Sigmoid colon (tissue), 7 donors: ENCODE measurements around the gene MAD1L1. TPM values are rescaled to one million over a fixed set of nuclear protein-coding genes. Genes with fewer than 3 reads are reported as not detected.

Experiments
- DNase-seq: peaks from one replicate; pipeline ENCODE4 v3.0.0-alpha.2; 2019
- H3K27ac ChIP-seq, 4 donors: fragments of 200-600 bp; sonication (generic); one replicate each; pipeline ENCODE4 v1.5.1; 2016 to 2019; ENCODE audit warnings: mild to moderate bottlenecking in 1 of 4
- H3K27me3 ChIP-seq, 3 donors: fragments of 200-600 bp; sonication (generic); one replicate each; pipeline ENCODE4 v1.5.1; 2019; ENCODE audit warnings: mild to moderate bottlenecking in 1 of 3
- H3K36me3 ChIP-seq, 4 donors: fragments of 200-600 bp; sonication (generic); one replicate each; pipeline ENCODE4 v1.5.1; 2016 to 2019
- H3K4me1 ChIP-seq, 4 donors: fragments of 200-600 bp; sonication (generic); one replicate each; pipeline ENCODE4 v1.5.1; 2017 to 2019
- H3K4me3 ChIP-seq, 4 donors: fragments of 200-600 bp; sonication (generic); one replicate each; pipeline ENCODE4 v1.5.1; 2017 to 2019; ENCODE audit warnings: mild to moderate bottlenecking in 2 of 4, moderate library complexity in 1 of 4
- H3K9me3 ChIP-seq, 4 donors: fragments of 200-600 bp in 3 of 4; sonication (generic) in 3 of 4; one replicate each; pipeline versions ENCODE4 v1.5.1 to v1.6.1; 2013 to 2019
- CTCF ChIP-seq, 4 experiments: fragments of 450-650 bp in 3 of 4; fragments of 200-600 bp in 1 of 4; IDR thresholded peaks; one replicate each; pipeline ENCODE4 v1.5.1; 2016 to 2019; ENCODE audit warnings: antibody characterized with exemption in 4 of 4, mild to moderate bottlenecking in 3 of 4, moderate library complexity in 2 of 4
- EP300 ChIP-seq, 4 donors: sonication (generic); formaldehyde crosslinking; IDR thresholded peaks; one replicate each; pipeline ENCODE4 v1.6.1; 2017; ENCODE audit warnings: antibody characterized with exemption in 4 of 4
- POLR2A ChIP-seq, 2 donors: fragments of 450-650 bp; IDR thresholded peaks; one replicate each; pipeline ENCODE4 v1.6.1; 2016; ENCODE audit warnings: antibody characterized with exemption in 2 of 2, mild to moderate bottlenecking in 2 of 2, moderate library complexity in 2 of 2
- POLR2AphosphoS5 ChIP-seq, 4 donors: sonication (generic); formaldehyde crosslinking; IDR thresholded peaks; one replicate each; pipeline ENCODE4 v1.6.1; 2017; ENCODE audit warnings: antibody characterized with exemption in 4 of 4
- WGBS, 2 donors: extraction: QIAGEN DNeasy Blood & Tissue Kit; methylation state at CpG; one replicate each; pipeline ENCODE4 v1.1.7; 2013; 5-methylcytosine and 5-hydroxymethylcytosine counted together
- intact Hi-C: fragments of 100-400 bp; cut with DNase I; formaldehyde crosslinking; loops from one replicate; pipeline ENCODE4 v1.15.1; 2023
- polyA plus RNA-seq, 3 donors: library from polyadenylated mRNA; stranded (reverse); fragments of 200-250 nt; gene quantifications; one replicate each; pipeline ENCODE4 v1.2.3, GENCODE V29; 2013
- total RNA-seq, 4 donors: library from RNA; depleted of rRNA; stranded (reverse); fragments of >200 nt; gene quantifications; one replicate each; pipeline ENCODE4 v1.1.0, GENCODE V29; 2016
- donor health status: healthy with polysubstance abuse.
- donor health status: Bipolar disorder and iron deficiency.
- donor health status: healthy.

The MAD1L1 gene
- total and polyA plus RNA-seq, 7 donors, result 10.2 to 38.4 (median 20.6) TPM

- intact Hi-C loops, result no loop called here
- Histone ChIP-seq H3K36me3 (peaks cover 0 to 32% (median 8%) of the 10 kb centered on the region in 4 donors), H3K4me1 (no peaks in the 10 kb centered on the region), H3K4me3 (no peak overlapping the region), H3K27me3 (no peaks in the 10 kb centered on the region), H3K27ac (no peak overlapping the region), H3K9me3 (no peaks in the 10 kb centered on the region)
- WGBS, 2 donors, result 95 to 96% methylated on average over 9 of the region's 9 CpGs
- no peak for DNase-seq
- TF ChIP-seq EP300 (IDR thresholded peaks at IDR 0.05), result no peak
- TF ChIP-seq POLR2A (IDR thresholded peaks at IDR 0.05), result no peak
- no peak for TF ChIP-seq CTCF (IDR thresholded peaks at IDR 0.05)
Observed at GRCh38 chr7:2253021-2253420, 20.3 kb upstream of the MAD1L1 start.

GRCh38 chr7:2251841-2252771 lies 19.4 kb upstream of the MAD1L1 start:
- H3K27ac ChIP-seq, result no peak overlapping the region
- no peaks in the 10 kb centered on the region for H3K27me3 ChIP-seq
- DNase-seq, result no peak
- no peaks in the 10 kb centered on the region for H3K9me3 ChIP-seq
- intact Hi-C loops, result no loop called here
- 79 to 87% methylated on average over 24 of the region's 24 CpGs for WGBS, 2 donors
- no peak overlapping the region for H3K4me3 ChIP-seq
- peaks cover 0 to 29% (median 5%) of the 10 kb centered on the region in 4 donors for H3K36me3 ChIP-seq
- no peaks in the 10 kb centered on the region for H3K4me1 ChIP-seq
- TF ChIP-seq POLR2A (IDR thresholded peaks at IDR 0.05) (no peak), CTCF (IDR thresholded peaks at IDR 0.05) (no peak), EP300 (IDR thresholded peaks at IDR 0.05) (no peak), POLR2AphosphoS5 (IDR thresholded peaks at IDR 0.05) (no peak)

GRCh38 chr7:2251381-2251780 lies 18.6 kb upstream of the MAD1L1 start:
- TF ChIP-seq EP300 (IDR thresholded peaks at IDR 0.05) (no peak), POLR2AphosphoS5 (IDR thresholded peaks at IDR 0.05) (no peak), POLR2A (IDR thresholded peaks at IDR 0.05) (no peak), CTCF (IDR thresholded peaks at IDR 0.05) (no peak)
- Histone ChIP-seq H3K9me3 (no peaks in the 10 kb centered on the region), H3K4me3 (no peak overlapping the region), H3K36me3 (peaks cover 0 to 22% (median 2%) of the 10 kb centered on the region in 4 donors), H3K27me3 (no peaks in the 10 kb centered on the region), H3K27ac (no peak overlapping the region), H3K4me1 (no peaks in the 10 kb centered on the region)
- DNase-seq, result no peak
- 83 to 84% methylated on average over 10 of the region's 10 CpGs for whole genome bisulfite sequencing, 2 donors
- intact Hi-C loops, result no loop called here

- peaks cover 0 to 12% (median 1%) of the 10 kb centered on the region in 4 donors for H3K36me3 ChIP-seq
- no peak for TF ChIP-seq CTCF (IDR thresholded peaks at IDR 0.05)
- no peak for TF ChIP-seq POLR2A (IDR thresholded peaks at IDR 0.05)
- no peak for TF ChIP-seq POLR2AphosphoS5 (IDR thresholded peaks at IDR 0.05)
- no peaks in the 10 kb centered on the region for H3K27me3 ChIP-seq
- H3K27ac ChIP-seq, result no peak overlapping the region
- no peaks in the 10 kb centered on the region for H3K4me1 ChIP-seq
- H3K4me3 ChIP-seq, result no peak overlapping the region
- no peaks in the 10 kb centered on the region for H3K9me3 ChIP-seq
- DNase-seq, result no peak
- 83 to 90% methylated on average over 27 of the region's 27 CpGs for WGBS, 2 donors
- intact Hi-C loops, result no loop called here
Observed at GRCh38 chr7:2249744-2250323, 17.1 kb upstream of the MAD1L1 start.
